ENCODE data around the gene BSN.

- TF ChIP-seq CTCF (IDR thresholded peaks at IDR 0.05) (no peak), POLR2AphosphoS5 (IDR thresholded peaks at IDR 0.05; ENCODE audit: low read depth, low read length) (no peak), REST (IDR thresholded peaks at IDR 0.05; ENCODE audit: insufficient read depth in 1 of 2, low read depth in 2 of 2, low read length in 1 of 2) (no peak)
Observed at GRCh38 chr3:49523756-49524747, 30.2 kb upstream of the BSN start.
